ENCODE results near the gene PSKH1.

PSKH1 gene

DNA sequence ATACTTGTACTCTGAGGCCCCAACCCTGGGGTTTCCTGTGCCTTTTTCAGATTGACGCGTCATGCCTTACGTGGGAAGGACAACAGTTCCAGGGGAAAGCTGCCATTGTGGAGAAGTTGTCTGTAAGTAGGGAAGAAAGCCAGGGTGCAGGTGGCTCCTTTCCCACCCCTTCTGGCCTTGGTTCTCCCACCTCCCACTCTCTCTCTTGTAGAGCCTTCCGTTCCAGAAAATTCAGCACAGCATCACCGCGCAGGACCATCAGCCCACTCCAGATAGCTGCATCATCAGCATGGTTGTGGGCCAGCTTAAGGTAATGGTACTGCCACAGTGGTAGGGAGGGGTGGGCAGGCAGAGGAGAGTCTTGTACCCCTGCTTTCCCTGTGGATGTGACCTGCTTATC is 24.8 kb upstream of the PSKH1 start:
- DNase-seq, result no peak

DNA sequence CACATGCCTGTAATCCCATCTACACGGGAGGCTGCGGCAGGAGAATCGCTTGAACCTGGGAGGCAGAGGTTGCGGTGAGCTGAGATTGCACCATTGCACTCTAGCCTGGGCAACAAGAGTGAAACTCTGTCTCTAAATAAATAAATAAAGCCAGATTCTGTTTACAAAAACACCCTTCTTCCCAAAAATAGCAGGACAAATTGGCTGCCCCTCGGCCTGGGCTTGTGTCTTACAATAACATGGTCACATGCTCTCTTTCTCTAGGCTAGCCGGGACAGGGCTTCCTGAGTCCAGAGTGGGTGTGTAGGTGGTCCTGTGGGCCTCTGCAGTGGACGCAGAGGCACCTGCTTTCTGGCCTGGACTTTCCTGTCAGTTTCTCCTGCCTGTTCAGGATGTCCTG is 23.4 kb upstream of the PSKH1 start:
- no peak for DNase-seq

DNA sequence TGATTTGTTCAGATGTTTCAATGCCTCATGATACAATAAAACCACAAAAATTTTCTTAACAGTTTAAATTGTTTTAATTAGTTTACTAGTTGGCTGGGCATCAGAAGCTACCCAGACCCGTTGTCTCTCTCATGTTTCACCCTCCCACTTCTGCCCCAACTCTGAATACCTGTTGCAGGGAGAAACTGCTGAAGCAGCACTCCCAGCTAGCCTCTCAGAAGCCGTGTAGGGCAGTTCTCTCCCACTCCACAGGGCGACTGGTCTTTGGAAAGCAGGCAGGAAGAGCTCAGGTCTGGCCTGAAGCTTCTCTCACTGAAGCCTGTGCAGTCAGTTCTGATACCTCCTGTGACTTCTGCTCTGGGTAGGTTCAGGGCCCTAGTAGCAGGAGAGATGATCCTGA is 21.8 kb upstream of the PSKH1 start:
- DNase-seq, result no peak

DNA sequence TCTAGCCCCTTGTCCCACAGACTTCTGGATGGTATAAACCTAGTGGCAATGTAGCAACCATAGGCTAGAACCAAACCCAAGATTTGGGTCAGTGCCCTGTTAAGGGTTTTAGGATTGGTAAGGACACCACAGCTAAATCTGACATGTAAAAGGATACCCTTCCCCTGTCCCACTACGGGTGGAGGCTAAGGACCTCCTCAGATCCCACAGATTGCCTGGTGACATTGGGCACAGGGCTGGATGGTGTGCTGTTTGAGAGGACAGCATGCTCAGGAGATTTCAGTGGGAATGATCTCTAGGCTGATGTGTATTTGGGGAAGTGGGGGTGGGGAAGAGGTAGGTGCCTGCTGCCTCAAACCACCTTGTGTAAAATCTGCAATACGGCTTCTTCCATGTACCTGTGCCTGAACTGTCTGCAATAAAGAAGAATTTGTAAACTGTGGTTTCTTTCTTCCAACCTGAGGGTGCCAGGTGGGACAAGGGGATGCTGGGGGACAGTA is 20.9 kb upstream of the PSKH1 start:
- no peak for DNase-seq

DNA sequence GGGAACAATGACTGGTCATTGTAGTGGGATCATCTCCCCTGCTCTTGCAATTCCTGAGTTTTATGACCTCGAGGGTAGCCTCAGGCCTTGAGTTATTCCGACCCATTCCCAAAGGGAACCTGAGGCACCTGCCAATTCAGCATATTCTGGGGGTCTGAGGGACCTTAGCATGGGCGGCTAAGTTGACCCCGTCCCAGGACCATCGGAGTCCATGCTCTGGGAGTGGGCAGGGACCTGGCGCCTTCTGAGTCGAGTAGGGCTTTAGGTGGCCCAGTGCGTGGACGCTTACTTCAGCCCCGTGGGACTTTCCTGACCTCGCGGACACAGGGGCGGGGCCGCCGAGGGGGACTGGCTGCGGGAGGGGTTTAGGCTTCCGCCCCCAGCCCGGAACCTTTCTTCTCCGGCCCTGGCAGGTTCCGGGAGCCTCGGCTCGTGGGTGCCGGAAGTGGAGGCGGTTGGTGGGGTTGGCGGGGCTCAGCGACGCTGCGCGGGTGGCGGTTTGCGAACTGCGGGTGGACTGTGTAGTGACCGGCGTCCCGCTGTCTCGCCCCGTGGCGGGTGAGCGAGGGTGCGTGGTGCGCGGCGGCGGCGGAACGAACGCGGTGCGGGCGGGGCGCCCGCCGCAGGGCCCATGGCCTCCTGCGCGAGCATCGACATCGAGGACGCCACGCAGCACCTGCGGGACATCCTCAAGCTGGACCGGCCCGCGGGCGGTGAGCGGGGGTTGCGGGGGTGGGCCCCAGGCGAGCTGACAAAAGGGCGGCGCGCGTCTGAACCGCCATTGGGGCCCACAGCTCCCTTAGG is 20.2 kb upstream of the PSKH1 start, which contains the start of gene EDC4:
EDC4 (plus strand) TSS at position 422 of the 804 bp plus-strand sequence; CDS start at position 632, 210 bp downstream.
- DNase-seq, result peak; percentile 32

DNA sequence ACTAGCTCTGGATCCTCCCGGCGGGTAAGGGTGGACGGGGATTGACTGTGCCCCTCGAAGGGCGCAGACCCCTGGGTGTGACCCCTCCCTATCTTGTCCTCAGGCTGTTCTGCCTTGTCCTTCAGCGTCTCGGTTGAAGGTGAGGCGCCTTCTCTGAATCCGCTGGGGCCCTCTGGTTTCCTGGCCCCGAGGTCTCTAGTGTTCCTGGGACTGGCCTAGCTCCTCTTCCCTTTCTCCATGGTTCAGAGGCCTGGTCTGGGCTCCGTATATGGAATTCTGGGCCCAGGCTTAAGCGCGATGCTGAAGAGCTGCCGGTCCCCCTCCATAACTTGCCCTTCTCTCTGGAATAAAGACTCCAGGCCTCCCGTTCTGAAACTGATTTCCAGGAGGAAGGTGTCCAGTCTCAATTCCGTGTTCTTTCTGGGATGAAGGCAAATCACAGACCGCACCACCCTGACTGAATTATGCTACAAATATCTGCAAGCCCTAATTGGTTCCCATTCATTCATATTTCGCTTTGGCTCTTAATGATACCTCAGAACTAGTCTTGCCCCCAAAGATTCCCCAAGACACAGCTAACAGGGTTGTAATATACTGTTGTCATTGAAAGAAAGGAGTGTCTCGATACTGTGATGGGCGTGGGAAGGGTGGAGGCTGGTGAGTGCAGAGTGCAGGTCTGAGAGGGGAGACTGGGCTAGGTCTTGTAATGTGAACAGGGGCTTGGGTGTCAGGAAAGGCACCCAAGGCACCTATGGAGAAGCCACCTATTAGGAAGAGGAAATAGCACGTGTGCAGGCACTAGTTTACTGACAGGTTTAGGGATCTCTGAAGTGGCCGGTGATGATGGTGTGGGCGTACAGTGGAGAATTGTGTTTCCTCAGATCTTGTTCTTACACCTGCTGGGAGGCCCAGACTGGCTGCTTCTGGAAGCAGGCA is 19.4 kb upstream of the PSKH1 start:
- no peak for DNase-seq

DNA sequence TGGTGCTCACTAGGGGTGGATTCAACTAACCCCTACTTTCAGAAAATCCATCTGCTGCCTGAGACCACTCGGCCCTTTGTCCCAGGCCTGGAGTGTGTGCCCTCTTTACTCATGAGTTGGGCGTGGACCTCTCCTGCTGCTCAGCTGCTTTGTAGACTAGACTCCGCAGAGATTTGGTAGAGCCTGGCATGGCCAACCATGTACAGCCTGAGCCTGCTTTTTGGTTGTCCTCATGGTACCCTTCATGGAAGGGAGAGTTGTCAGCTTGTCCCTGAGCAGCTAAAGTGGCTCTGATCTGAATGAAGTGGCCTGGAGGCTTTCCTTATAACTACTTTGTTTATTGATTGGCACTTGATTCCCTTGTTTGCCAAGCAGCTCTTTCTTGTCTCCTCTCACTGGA is 18.7 kb upstream of the PSKH1 start:
- DNase-seq, result no peak

DNA sequence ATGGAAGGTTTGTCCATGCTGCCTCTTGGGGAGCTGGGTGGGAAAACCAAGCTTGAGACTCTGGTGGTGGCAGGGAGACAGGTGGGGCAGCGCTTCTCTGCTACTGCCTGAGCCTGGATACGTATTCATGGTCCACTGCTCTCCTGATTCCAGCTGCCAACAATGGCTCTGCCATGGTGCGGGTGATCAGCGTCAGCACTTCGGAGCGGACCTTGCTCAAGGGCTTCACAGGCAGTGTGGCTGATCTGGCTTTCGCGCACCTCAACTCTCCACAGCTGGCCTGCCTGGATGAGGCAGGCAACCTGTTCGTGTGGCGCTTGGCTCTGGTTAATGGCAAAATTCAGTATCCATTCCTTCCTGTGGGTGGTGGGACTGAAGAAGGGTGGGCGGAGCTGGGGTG is 16.0 kb upstream of the PSKH1 start:
- no peak for DNase-seq

DNA sequence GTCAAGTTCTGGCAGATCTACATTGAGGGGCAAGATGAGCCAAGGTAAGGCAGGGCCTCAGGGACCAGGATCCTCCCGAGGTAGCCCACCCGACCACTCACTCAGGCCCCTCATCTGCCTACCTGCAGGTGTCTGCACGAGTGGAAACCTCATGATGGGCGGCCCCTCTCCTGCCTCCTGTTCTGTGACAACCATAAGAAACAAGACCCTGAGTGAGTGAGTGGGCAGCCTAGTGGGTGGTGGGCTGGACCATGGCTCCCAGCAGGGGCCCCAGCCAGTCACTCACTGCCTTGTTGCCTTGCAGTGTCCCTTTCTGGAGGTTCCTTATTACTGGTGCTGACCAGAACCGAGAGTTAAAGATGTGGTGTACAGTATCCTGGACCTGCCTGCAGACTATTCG is 14.8 kb upstream of the PSKH1 start:
- DNase-seq, result no peak

DNA sequence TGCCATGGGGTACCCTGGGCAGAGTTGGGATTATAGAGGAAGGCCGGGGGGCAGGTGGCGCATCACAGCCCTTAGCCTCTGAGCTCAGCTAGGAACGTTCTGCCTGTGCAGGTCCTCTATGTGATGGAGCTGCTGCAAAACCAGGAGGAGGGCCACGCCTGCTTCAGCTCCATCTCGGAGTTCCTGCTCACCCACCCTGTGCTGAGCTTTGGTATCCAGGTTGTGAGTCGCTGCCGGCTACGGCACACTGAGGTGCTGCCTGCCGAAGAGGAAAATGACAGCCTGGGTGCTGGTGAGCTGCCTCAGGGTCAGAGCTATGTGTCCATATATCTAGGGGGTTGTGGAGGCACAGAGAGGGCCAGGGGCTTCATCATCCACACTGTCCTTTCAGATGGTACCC is 14.2 kb upstream of the PSKH1 start:
- no peak for DNase-seq

DNA sequence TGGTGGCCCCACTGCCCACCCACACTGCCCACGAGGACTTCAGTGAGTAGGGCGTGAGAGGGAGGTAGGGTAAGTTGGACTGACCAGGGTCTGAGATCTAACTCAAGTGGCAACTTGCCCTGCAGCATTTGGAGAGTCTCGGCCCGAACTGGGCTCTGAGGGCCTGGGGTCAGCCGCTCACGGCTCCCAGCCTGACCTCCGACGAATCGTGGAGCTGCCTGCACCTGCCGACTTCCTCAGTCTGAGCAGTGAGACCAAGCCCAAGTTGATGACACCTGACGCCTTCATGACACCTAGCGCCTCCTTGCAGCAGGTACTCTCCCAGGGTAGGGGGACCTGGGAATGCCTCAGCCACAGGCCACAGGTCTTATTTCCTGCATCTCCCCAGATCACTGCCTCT is 13.6 kb upstream of the PSKH1 start:
- no peak for DNase-seq

DNA sequence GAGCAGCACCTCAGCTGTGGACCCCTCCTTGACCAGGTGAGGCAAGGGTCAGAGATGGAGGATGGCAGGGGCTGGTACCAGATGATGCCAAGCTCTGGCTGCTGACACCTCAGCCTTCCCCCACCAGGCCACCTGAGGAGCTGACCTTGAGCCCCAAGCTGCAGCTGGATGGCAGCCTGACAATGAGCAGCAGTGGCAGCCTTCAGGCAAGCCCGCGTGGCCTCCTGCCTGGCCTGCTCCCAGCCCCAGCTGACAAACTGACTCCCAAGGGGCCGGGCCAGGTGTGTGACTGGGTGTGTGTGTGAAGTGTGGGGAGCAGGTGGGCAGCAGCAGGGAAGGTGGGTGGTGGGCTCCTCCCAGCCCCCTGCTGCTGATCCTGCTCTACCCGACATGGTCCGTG is 13.1 kb upstream of the PSKH1 start:
- no peak for DNase-seq

DNA sequence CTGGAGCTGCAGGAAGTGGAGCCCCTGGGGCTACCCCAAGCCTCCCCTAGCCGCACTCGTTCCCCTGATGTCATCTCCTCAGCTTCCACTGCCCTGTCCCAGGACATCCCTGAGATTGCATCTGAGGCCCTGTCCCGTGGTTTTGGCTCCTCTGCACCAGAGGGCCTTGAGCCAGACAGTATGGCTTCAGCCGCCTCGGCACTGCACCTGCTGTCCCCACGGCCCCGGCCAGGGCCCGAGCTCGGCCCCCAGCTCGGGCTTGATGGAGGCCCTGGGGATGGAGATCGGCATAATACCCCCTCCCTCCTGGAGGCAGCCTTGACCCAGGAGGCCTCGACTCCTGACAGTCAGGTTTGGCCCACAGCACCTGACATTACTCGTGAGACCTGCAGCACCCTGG is 12.5 kb upstream of the PSKH1 start:
- no peak for DNase-seq

DNA sequence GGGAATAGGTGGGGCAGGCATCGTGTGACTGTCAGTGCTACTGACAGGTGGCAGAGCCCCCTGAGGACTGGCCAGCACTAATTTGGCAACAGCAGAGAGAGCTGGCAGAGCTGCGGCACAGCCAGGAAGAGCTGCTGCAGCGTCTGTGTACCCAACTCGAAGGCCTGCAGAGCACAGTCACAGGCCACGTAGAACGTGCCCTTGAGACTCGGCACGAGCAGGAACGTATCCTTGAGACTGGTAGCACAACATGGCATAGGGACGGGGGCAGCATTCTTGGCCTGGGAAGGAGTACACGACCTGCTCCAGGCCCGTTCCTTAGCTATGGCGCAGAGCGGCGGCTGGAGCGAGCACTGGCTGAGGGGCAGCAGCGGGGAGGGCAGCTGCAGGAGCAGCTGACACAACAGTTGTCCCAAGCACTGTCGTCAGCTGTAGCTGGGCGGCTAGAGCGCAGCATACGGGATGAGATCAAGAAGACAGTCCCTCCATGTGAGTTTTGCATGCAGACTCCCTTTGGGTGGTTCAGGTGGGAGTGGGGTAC is 11.4 kb upstream of the PSKH1 start:
- no peak for DNase-seq

DNA sequence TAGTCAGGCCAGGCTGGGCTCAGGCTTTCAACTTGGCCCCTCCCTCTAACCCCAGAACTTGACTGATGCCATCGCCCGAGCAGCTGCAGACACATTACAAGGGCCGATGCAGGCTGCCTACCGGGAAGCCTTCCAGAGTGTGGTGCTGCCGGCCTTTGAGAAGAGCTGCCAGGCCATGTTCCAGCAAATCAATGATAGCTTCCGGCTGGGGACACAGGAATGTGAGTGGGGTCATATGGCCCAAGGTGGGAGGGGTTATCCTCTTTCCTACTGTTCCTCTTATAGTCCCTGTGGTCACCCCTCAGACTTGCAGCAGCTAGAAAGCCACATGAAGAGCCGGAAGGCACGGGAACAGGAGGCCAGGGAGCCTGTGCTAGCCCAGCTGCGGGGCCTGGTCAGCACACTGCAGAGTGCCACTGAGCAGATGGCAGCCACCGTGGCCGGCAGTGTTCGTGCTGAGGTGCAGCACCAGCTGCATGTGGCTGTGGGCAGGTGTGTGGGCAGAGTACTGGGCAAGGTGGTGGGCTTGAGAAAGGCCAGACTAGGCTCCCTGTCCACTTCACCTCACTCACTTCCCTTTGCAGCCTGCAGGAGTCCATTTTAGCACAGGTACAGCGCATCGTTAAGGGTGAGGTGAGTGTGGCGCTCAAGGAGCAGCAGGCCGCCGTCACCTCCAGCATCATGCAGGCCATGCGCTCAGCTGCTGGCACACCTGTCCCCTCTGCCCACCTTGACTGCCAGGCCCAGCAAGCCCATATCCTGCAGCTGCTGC is 10.5 kb upstream of the PSKH1 start:
- no peak for DNase-seq

DNA sequence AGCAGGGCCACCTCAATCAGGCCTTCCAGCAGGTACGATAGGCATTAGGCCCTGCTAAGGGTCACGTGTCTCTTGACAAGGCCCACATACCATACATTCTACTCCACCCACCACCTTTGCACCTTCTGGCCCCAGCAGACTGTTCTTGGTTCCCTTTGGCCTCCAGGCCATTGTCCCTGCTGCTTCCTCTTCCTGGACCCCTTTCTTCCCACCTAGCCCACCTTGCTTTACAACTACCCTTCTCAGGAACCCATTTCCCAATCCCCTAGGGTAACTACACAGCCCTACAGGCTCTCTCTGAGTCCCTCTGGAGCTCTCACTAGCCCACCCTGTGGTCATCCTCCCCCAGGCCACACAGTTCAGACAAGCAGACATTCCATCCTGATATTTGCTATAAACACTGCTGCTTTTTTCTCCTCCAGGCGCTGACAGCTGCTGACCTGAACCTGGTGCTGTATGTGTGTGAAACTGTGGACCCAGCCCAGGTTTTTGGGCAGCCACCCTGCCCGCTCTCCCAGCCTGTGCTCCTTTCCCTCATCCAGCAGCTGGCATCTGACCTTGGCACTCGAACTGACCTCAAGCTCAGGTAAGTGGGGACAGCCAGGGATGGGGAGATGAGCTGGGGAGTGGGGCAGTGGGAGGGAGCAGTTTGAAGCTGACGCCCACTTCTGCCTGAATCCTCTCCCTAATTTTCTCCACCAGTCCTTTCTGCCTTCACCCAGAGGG is 9.7 kb upstream of the PSKH1 start:
- no peak for DNase-seq

DNA sequence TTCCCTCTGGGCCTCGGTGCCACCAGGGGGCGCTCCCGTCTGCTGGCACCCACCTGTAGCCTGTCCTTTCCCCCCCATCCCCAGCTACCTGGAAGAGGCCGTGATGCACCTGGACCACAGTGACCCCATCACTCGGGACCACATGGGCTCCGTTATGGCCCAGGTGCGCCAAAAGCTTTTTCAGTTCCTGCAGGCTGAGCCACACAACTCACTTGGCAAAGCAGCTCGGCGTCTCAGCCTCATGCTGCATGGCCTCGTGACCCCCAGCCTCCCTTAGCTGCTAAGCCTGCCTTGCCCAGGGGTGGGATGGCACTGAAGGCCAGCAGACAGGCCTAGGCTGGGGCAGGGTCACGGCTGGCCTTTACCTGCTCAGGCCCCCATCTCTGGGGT is 9.2 kb upstream of the PSKH1 start:
- peak; percentile 29 for DNase-seq

DNA sequence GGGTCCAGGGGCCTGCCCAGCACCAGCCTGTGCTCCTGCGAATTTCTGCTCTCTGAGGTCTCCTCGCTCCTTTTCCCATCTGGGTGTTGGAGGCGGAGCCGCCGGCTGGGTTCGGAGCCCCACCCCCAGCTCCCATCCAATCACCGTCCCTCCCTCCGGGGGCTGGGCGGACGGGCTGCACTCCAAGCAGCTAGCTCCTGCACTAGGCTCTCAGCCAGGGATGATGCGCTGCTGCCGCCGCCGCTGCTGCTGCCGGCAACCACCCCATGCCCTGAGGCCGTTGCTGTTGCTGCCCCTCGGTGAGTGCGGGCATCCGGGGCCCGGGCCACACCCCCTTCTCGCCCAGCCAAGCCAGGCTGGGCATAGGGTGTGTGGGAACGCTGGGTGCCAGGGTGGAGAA is 8.4 kb upstream of the PSKH1 start, which contains the start of gene NRN1L:
NRN1L (plus strand) TSS at position 202 of the 400 bp plus-strand sequence; CDS start at position 221, 19 bp downstream.
- DNase-seq, result no peak

DNA sequence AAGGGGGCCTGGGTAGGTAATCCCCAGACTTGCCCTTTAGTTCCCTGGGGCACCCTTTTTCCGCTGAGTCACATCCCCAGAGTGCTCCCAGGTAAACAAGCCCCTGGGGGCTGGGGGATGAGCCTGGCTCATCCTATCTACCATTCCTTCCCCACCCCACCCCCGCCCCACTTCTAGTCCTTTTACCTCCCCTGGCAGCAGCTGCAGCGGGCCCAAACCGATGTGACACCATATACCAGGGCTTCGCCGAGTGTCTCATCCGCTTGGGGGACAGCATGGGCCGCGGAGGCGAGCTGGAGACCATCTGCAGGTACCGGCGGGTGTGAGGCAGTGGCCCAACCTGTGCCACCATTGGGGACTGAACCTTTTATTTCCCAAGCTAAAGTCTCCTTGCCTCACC is 7.5 kb upstream of the PSKH1 start:
- no peak for DNase-seq

DNA sequence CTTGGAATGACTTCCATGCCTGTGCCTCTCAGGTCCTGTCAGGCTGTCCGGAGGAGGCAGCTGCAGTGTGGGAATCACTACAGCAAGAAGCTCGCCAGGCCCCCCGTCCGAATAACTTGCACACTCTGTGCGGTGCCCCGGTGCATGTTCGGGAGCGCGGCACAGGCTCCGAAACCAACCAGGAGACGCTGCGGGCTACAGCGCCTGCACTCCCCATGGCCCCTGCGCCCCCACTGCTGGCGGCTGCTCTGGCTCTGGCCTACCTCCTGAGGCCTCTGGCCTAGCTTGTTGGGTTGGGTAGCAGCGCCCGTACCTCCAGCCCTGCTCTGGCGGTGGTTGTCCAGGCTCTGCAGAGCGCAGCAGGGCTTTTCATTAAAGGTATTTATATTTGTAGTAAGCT is 7.1 kb upstream of the PSKH1 start:
- no peak for DNase-seq

DNA sequence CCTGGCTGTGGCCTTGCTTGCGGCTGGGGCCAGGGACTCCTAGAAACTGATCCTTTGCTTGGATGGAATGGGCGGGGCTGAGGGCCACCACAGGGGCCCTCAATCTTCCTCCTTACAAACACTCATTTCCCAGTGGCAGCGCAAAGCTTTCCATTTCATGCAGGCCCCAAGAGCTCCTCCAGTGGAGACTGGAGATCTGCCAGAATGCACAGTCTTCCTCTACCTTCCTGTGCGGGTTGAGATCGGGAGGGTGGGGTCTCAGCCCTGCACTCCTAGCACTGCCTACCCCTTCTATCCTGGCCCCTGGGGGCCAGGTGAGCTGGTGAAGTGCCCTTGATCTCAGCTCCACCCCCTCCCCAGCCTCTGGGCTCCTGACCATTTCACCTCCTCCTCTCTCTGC is 6.7 kb upstream of the PSKH1 start:
- DNase-seq, result no peak

DNA sequence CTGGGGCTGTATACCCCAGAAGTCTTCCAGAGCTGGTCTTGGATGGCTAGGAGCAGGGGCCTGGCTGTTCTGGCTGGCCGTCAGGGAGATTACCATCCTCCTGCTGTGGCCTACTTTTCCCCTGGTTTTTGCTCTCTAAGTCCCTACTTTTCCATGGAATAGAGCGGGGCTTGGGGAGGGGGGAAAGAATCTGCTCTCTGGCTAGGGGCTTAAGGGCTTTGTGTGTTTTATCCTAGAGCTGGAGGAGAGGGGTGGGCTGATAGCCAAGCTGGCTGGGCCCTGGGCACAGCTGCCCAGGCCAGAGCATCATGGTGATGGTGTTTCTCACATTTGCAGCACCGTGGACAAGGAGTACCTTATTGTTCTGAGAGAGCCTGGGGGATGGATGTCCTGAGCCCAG is 4.7 kb upstream of the PSKH1 start:
- no peak for DNase-seq

All from NCI-H2107 (cell line).